Glutamatergic neuron (in vitro differentiated cells): ENCODE data around the gene PLEKHG1. TPM values are rescaled to one million over a fixed set of nuclear protein-coding genes. Genes with fewer than 3 reads are reported as not detected.

Experiments
- DNase-seq: peaks from one replicate; pipeline ENCODE4 v3.0.0; 2022
- H3K27ac Mint-ChIP-seq: one replicate; pipeline ENCODE4 v1.8.0; 2020; ENCODE audit warnings: mild to moderate bottlenecking, mixed read lengths, inconsistent platforms; ENCODE audit not compliant: unreplicated experiment
- H3K27me3 Mint-ChIP-seq: one replicate; pipeline ENCODE4 v1.8.0; 2020; ENCODE audit warnings: mild to moderate bottlenecking, moderate library complexity, mixed read lengths, inconsistent platforms; ENCODE audit not compliant: unreplicated experiment
- H3K36me3 Mint-ChIP-seq: one replicate; pipeline ENCODE4 v1.8.0; 2020; ENCODE audit warnings: mild to moderate bottlenecking, mixed read lengths, inconsistent platforms; ENCODE audit not compliant: unreplicated experiment
- H3K4me1 Mint-ChIP-seq: one replicate; pipeline ENCODE4 v1.8.0; 2020; ENCODE audit warnings: mild to moderate bottlenecking, low read depth, mixed read lengths, inconsistent platforms; ENCODE audit not compliant: unreplicated experiment
- H3K4me3 Mint-ChIP-seq: one replicate; pipeline ENCODE4 v1.8.0; 2020; ENCODE audit warnings: mild to moderate bottlenecking, mixed read lengths, inconsistent platforms; ENCODE audit not compliant: unreplicated experiment
- H3K9me3 Mint-ChIP-seq: one replicate; pipeline ENCODE4 v1.8.0; 2020; ENCODE audit warnings: mild to moderate bottlenecking, moderate library complexity, mixed read lengths, inconsistent platforms; ENCODE audit not compliant: unreplicated experiment
- total RNA-seq: library from RNA; stranded (reverse); fragmentation: NEBNext Ultra II Directional; extraction: Animal tissue kit (Norgen Biotek cat#: 25700); gene quantifications from one replicate; pipeline ENCODE4 v1.2.1, GENCODE V29; 2021; ENCODE audit not compliant: unreplicated experiment
- TF ChIP-seq, protein P1 (sequence below): fragments of 200-600 bp; sonication (generic); IDR thresholded peaks from one replicate; pipeline ENCODE4 v1.5.0; 2021; ENCODE audit not compliant: partially characterized antibody, unreplicated experiment

PLEKHG1 gene
- total RNA-seq, 1 donor from 2014 or later, result 7.3 TPM

DNA sequence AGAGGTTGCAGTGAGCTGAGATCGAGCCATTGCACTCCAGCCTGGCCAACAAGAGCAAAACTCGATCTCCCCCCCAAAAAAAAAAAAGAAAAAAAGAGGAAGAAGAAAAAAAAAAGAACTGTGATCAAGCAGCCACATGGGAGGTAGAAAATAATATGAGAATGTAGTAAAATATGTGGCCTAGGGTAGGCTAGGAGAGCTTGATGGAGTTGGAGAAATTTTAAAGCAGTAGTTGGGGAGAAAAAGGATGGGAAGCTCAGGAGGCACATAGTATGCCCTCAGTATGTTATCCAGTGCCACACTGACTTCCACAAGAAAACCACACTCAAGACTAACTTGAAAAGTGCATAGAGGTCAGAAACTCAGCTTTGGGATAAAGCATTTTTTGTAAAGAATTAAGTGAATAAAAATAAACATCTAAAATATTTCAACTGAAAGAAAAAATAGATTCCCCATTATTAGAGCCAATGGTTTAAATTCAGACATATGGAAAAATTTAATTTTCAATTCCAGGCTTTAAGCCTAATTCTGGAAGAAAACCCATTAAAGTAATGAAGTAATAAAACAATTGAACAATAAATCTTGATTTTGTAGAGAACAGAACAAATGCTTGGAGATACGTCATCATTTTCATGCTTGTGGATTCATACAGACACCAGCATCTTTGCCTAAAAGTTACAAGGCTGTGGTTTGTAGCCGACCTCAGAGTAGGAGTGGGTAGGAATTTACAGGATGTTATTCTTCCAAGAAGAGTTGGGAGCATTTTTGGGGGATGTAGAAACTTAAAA lies 34.7 kb downstream of the PLEKHG1 start:
- TF ChIP-seq, protein P1, sequence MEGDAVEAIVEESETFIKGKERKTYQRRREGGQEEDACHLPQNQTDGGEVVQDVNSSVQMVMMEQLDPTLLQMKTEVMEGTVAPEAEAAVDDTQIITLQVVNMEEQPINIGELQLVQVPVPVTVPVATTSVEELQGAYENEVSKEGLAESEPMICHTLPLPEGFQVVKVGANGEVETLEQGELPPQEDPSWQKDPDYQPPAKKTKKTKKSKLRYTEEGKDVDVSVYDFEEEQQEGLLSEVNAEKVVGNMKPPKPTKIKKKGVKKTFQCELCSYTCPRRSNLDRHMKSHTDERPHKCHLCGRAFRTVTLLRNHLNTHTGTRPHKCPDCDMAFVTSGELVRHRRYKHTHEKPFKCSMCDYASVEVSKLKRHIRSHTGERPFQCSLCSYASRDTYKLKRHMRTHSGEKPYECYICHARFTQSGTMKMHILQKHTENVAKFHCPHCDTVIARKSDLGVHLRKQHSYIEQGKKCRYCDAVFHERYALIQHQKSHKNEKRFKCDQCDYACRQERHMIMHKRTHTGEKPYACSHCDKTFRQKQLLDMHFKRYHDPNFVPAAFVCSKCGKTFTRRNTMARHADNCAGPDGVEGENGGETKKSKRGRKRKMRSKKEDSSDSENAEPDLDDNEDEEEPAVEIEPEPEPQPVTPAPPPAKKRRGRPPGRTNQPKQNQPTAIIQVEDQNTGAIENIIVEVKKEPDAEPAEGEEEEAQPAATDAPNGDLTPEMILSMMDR, result no peak
- no peaks in the 10 kb centered on the region for H3K36me3 Mint-ChIP-seq
- no peak overlapping the region for H3K4me3 Mint-ChIP-seq
- H3K27me3 Mint-ChIP-seq, result peaks cover 1% of the 10 kb centered on the region
- H3K9me3 Mint-ChIP-seq, result no peaks in the 10 kb centered on the region
- no peak for DNase-seq
- H3K4me1 Mint-ChIP-seq, result no peaks in the 10 kb centered on the region
- no peak overlapping the region for H3K27ac Mint-ChIP-seq

DNA sequence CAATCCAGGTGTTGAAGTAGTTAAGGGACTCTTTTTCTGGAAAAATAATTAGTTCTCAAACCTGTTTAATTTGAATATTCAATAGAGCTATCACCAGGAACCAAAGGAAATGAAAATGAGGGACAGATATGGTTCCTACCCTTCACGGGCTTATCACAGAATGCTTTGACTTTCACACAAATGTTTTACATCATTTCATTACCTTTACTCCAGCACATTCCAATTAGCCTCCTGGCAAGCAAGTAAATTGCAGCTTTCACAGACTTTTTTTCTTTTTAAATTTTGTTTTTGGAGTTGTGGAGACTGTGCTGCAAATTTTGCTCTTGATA lies 35.2 kb downstream of the PLEKHG1 start:
- DNase-seq, result no peak
- TF ChIP-seq, protein P1, result no peak
- Mint-ChIP-seq H3K9me3 (no peaks in the 10 kb centered on the region), H3K27me3 (peaks cover 1% of the 10 kb centered on the region), H3K4me3 (no peak overlapping the region), H3K27ac (no peak overlapping the region), H3K36me3 (no peaks in the 10 kb centered on the region), H3K4me1 (no peaks in the 10 kb centered on the region)

DNA sequence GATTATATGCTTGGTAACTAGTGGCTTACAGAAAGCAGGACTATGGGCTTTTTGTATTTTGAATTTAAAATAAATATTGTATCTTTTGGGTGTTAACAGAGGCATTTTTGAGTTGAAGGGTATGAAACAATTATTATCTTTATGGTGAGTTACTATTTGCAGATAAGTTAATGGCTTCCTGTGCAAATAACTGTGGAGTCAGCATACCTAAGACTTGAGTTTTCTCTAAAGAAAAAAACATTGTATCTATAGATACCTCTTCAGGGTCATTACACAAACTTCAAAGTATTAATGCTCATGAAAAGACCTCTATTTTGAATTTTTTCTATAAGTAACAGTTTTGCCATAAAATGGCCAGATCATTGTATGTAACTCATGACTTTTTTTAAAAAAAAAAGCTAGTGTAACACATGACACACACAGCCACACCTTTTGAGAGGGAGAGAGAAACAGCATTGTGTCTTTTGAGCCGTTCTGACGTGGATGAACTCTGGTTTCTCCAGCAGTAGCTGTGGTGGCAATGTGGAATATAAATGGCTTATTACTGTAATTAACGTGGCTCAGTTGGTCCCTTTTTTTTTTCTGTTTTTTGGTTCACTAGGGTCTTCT lies 36.3 kb downstream of the PLEKHG1 start:
- TF ChIP-seq, protein P1, result no peak
- Mint-ChIP-seq H3K36me3 (no peaks in the 10 kb centered on the region), H3K4me1 (no peaks in the 10 kb centered on the region), H3K4me3 (no peak overlapping the region), H3K27me3 (peaks cover 1% of the 10 kb centered on the region), H3K9me3 (no peaks in the 10 kb centered on the region), H3K27ac (no peak overlapping the region)
- DNase-seq, result no peak

DNA sequence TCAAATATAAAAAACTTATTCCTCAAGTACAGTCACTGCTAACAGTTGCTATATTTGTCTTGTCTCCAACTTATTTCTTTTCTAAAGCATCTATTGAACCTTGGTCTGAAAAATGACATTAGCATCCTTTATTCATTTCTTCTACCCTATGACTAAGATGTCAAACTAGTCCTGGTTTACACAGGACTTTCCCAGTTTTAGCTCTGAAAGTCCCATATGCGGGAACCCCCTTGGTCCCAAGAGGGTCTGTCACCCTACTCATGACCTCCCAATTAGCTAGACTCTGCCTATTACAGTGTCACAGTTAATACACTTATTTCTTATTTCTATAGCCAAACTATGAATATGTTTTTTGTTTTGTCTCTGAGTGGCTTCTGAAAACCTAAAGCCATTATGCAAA lies 37.1 kb downstream of the PLEKHG1 start:
- no peaks in the 10 kb centered on the region for H3K36me3 Mint-ChIP-seq
- H3K9me3 Mint-ChIP-seq, result no peaks in the 10 kb centered on the region
- no peak overlapping the region for H3K27ac Mint-ChIP-seq
- H3K27me3 Mint-ChIP-seq, result peaks cover 1% of the 10 kb centered on the region
- TF ChIP-seq, protein P1, result no peak
- H3K4me1 Mint-ChIP-seq, result no peaks in the 10 kb centered on the region
- DNase-seq, result no peak
- no peak overlapping the region for H3K4me3 Mint-ChIP-seq

DNA sequence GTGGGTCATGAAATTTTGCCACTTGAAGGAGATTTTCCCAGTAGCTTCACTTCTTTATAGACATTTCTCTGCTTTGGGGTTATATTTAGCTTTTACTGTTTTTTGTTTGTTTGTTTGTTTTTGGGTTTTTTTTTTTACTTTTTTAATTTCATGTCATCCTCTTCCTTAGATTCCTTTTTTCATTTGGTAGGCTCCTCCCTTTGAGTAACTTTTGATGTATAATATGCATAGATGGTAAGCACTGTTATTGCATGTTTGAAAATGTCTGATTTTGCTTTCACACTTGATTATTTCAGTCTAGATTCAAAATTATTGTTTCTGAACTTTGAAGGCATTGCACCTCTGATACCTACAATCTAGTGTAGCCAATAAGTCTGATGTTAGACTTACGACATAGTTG lies 37.6 kb downstream of the PLEKHG1 start:
- no peak for DNase-seq
- H3K4me1 Mint-ChIP-seq, result no peaks in the 10 kb centered on the region
- no peak overlapping the region for H3K27ac Mint-ChIP-seq
- H3K4me3 Mint-ChIP-seq, result no peak overlapping the region
- TF ChIP-seq, protein P1, result no peak
- peaks cover 1% of the 10 kb centered on the region for H3K27me3 Mint-ChIP-seq
- no peaks in the 10 kb centered on the region for H3K9me3 Mint-ChIP-seq
- no peaks in the 10 kb centered on the region for H3K36me3 Mint-ChIP-seq
